ENCODE measurements around the gene ZNF581. TPM values are rescaled to one million over a fixed set of nuclear protein-coding genes. Genes with fewer than 3 reads are reported as not detected.

Gene ZNF581
- total RNA-seq, 1 experiment from 2014 or later = 65.1 TPM

DNA sequence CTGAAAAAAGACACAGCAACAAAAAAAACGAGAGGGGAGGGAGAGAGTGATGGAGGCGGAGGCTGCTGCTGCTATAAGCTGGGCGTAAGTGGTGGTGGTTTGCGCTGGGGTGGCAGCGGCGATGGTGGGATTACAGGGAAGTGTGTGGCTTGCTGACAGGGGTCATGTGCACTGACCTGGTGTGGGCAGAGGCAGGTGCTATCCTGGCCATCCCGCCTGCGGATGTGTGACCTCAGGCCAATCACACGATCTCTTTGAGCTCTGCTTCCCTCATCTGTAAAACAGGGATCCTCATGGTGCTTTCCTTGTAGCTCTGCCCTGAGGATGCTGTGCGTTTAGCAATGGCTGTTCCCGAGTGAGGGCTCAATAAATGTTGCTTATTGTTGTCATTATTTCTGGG is 5.9 kb upstream of the ZNF581 start:
- Mint-ChIP-seq H3K27ac (peak overlapping the region in 1 of 3 experiments; percentile 59; a peak in 2 of 7 replicates), H3K36me3 (ENCODE audit: insufficient read depth in 1 of 3, low read depth in 3 of 3) (peaks cover 10 to 15% (median 14%) of the 10 kb centered on the region in 3 experiments), H3K4me1 (peaks cover 28 to 36% of the 10 kb centered on the region in 2 experiments), H3K27me3 (ENCODE audit: low read depth) (peaks cover 3% of the 10 kb centered on the region; the same call in 1 of the 2 replicates), H3K9me3 (no peaks in the 10 kb centered on the region; a peak in 1 of 5 replicates), H3K4me3 (peak overlapping the region; percentile 46 to 54; a peak in 3 of 5 replicates)
- Histone ChIP-seq H3K9ac (ENCODE audit: extremely low read depth, insufficient read length, low read length) (no peak overlapping the region), H2BK5ac (ENCODE audit: insufficient read length, low read length) (no peak overlapping the region), H3K23me2 (ENCODE audit: insufficient read length, low read depth, low read length, poor library complexity, severe bottlenecking) (peaks cover 21% of the 10 kb centered on the region), H3T11ph (ENCODE audit: low read length) (no peak overlapping the region), H2BK12ac (ENCODE audit: insufficient read length, low read depth, low read length) (no peak overlapping the region), H4K20me1 (ENCODE audit: control insufficient read depth, insufficient read depth, insufficient read length) (no peaks in the 10 kb centered on the region), H4K5ac (ENCODE audit: insufficient read length, low read depth, low read length) (no peak overlapping the region), H2AFZ (ENCODE audit: low read length) (no peak overlapping the region), H3K56ac (ENCODE audit: insufficient read length, low read depth, low read length) (no peak overlapping the region), H3K18ac (ENCODE audit: insufficient read length, low read depth, low read length) (no peak overlapping the region), H3K27me3 (ENCODE audit: insufficient read depth, low read length) (no peaks in the 10 kb centered on the region), H2AK5ac (ENCODE audit: insufficient read length, low read length) (no peak overlapping the region), H2BK20ac (ENCODE audit: low read depth, low read length, poor library complexity, severe bottlenecking) (no peak overlapping the region), H3K23ac (ENCODE audit: insufficient read length, low read depth, low read length) (no peak overlapping the region), H2BK15ac (ENCODE audit: low read depth, low read length) (no peak overlapping the region), H3K4ac (ENCODE audit: low read depth, low read length) (no peak overlapping the region), H4K8ac (replicated peaks; ENCODE audit: insufficient read length, low read depth, low read length) (no peak overlapping the region), H3K4me2 (ENCODE audit: insufficient read depth, insufficient read length, low read length) (no peak overlapping the region), H4K91ac (ENCODE audit: insufficient read length, low read depth, low read length) (no peak overlapping the region), H3K14ac (ENCODE audit: insufficient read depth, low read length) (no peak overlapping the region), H3K79me2 (ENCODE audit: insufficient read depth, low read length) (peaks cover 10% of the 10 kb centered on the region; the same call in 1 of the 2 replicates), H3K79me1 (ENCODE audit: insufficient read depth, low read depth, low read length, poor library complexity, severe bottlenecking) (peaks cover 6% of the 10 kb centered on the region), H2BK120ac (ENCODE audit: low read depth, low read length, poor library complexity, severe bottlenecking) (no peak overlapping the region), H3K27ac (ENCODE audit: insufficient read length, low read depth, low read length) (no peak overlapping the region), H3K4me1 (ENCODE audit: insufficient read depth, low read length) (0 out of 2 replicates have a peak, but pooled peaks cover 2% of the 10 kb centered on the region), H3K9me3 (ENCODE audit: control insufficient read depth, low read depth, low read length) (no peaks in the 10 kb centered on the region)
- WGBS (ENCODE audit: extremely low coverage, insufficient read length, low lambda C conversion rate) = no CpG with 5 or more reads among the region's 11 CpGs
- no peak for DNase-seq
- TF ChIP-seq, protein P1, sequence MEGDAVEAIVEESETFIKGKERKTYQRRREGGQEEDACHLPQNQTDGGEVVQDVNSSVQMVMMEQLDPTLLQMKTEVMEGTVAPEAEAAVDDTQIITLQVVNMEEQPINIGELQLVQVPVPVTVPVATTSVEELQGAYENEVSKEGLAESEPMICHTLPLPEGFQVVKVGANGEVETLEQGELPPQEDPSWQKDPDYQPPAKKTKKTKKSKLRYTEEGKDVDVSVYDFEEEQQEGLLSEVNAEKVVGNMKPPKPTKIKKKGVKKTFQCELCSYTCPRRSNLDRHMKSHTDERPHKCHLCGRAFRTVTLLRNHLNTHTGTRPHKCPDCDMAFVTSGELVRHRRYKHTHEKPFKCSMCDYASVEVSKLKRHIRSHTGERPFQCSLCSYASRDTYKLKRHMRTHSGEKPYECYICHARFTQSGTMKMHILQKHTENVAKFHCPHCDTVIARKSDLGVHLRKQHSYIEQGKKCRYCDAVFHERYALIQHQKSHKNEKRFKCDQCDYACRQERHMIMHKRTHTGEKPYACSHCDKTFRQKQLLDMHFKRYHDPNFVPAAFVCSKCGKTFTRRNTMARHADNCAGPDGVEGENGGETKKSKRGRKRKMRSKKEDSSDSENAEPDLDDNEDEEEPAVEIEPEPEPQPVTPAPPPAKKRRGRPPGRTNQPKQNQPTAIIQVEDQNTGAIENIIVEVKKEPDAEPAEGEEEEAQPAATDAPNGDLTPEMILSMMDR (conservative IDR thresholded peaks at IDR 0.05) = no peak

Measured in H9 (cell line).